Measurements from ENCODE around the gene GPHA2.

DNA sequence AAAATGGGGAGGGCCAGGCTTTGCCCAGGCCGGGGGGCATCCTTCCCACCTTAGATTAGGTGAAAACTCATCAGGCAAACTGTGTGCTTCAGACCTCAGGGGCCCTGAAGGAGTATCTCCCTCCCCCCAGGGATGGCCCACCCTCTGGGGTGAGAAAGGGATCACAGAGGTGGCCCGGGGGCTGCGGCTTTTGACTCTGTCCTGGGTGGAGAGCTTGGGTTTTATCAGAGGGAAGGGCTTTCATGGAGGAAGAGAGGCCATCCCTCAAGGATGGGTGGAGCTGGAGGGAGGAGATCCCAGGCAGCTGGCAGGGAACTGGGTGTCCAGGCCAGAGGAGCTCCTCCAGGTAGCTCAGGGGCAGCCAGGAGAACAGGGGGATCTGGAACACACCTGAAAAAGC, 14.3 kb downstream of the GPHA2 start:
- TF ChIP-seq RAD21 (conservative IDR thresholded peaks at IDR 0.05 in 1 of 2, IDR thresholded peaks at IDR 0.05 in 1 of 2) (no peak), KDM1A (IDR thresholded peaks at IDR 0.05; ENCODE audit: low read depth) (no peak), HDAC2 (IDR thresholded peaks at IDR 0.05) (no peak), POLR2A (IDR thresholded peaks at IDR 0.05; ENCODE audit: low read length) (no peak), NFE2L2 (conservative IDR thresholded peaks at IDR 0.05; ENCODE audit: low read length) (no peak), TP53 (CRISPR knock-in tag; IDR thresholded peaks at IDR 0.05) (no peak), JUN (IDR thresholded peaks at IDR 0.05) (no peak), EHMT2 (IDR thresholded peaks at IDR 0.05; ENCODE audit: low read depth) (no peak)
- TF ChIP-seq, protein P1, sequence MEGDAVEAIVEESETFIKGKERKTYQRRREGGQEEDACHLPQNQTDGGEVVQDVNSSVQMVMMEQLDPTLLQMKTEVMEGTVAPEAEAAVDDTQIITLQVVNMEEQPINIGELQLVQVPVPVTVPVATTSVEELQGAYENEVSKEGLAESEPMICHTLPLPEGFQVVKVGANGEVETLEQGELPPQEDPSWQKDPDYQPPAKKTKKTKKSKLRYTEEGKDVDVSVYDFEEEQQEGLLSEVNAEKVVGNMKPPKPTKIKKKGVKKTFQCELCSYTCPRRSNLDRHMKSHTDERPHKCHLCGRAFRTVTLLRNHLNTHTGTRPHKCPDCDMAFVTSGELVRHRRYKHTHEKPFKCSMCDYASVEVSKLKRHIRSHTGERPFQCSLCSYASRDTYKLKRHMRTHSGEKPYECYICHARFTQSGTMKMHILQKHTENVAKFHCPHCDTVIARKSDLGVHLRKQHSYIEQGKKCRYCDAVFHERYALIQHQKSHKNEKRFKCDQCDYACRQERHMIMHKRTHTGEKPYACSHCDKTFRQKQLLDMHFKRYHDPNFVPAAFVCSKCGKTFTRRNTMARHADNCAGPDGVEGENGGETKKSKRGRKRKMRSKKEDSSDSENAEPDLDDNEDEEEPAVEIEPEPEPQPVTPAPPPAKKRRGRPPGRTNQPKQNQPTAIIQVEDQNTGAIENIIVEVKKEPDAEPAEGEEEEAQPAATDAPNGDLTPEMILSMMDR (IDR thresholded peaks at IDR 0.05): no peak
- TF ChIP-seq, protein P2, sequence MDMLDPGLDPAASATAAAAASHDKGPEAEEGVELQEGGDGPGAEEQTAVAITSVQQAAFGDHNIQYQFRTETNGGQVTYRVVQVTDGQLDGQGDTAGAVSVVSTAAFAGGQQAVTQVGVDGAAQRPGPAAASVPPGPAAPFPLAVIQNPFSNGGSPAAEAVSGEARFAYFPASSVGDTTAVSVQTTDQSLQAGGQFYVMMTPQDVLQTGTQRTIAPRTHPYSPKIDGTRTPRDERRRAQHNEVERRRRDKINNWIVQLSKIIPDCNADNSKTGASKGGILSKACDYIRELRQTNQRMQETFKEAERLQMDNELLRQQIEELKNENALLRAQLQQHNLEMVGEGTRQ (IDR thresholded peaks at IDR 0.05): no peak
